ENCODE results near the gene CCDC178. TPM values are rescaled to one million over a fixed set of nuclear protein-coding genes. Genes with fewer than 3 reads are reported as not detected.

The CCDC178 gene
- polyA plus RNA-seq, 1 donor from 2014 or later, result not detected

DNA sequence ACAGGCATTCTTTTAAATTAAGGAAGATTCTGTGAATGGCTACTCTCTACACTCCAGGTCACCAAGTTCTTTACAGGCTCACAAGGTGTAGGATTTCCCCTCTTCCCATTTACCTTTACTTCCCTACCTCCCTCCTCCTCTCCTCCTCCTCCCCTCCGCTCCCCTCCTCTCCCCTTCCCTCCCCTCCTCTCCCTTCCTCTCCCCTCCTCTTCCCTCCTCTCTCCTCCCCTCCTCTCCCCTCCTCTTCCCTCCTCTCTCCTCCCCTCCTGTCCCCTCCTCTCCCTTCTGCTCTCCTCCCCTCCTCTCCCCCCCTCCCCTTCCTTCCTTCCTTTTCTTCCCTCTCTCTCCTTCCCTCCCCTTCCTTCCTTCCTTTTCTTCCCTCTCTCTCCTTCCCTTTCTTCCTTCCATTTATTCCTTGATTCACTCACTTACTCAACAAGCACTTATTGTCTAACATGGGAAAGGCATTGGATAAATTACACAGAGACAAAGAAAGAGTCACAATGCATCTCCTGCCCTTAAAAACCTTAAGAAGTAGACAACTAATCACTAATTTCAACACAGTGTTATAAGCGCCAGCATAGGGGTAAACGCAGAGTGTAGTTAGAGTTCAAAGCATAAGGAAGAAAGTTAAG lies 152.3 kb downstream of the CCDC178 start:
- Histone ChIP-seq H3F3A (ENCODE audit: insufficient read depth, low read length, poor library complexity, severe bottlenecking) (no peaks in the 10 kb centered on the region), H3K36me3 (ENCODE audit: insufficient read depth, low read length) (no peaks in the 10 kb centered on the region), H3K9me2 (ENCODE audit: insufficient read depth, low read length) (no peaks in the 10 kb centered on the region), H3K9me3 (ENCODE audit: low read length) (no peaks in the 10 kb centered on the region), H3K27ac (ENCODE audit: low read length) (no peak overlapping the region), H3K4me3 (ENCODE audit: low read length) (no peak overlapping the region), H3K27me3 (ENCODE audit: insufficient read depth, low read depth, low read length) (no peaks in the 10 kb centered on the region), H4K20me1 (ENCODE audit: insufficient read depth) (no peaks in the 10 kb centered on the region), H3K4me2 (ENCODE audit: low read length) (no peak overlapping the region), H3K9ac (ENCODE audit: low read length) (no peak overlapping the region), H2AFZ (ENCODE audit: low read depth, low read length) (no peak overlapping the region), H3K79me2 (replicated peaks; ENCODE audit: insufficient read depth, low read length) (no peaks in the 10 kb centered on the region)
- TF ChIP-seq, protein P1, sequence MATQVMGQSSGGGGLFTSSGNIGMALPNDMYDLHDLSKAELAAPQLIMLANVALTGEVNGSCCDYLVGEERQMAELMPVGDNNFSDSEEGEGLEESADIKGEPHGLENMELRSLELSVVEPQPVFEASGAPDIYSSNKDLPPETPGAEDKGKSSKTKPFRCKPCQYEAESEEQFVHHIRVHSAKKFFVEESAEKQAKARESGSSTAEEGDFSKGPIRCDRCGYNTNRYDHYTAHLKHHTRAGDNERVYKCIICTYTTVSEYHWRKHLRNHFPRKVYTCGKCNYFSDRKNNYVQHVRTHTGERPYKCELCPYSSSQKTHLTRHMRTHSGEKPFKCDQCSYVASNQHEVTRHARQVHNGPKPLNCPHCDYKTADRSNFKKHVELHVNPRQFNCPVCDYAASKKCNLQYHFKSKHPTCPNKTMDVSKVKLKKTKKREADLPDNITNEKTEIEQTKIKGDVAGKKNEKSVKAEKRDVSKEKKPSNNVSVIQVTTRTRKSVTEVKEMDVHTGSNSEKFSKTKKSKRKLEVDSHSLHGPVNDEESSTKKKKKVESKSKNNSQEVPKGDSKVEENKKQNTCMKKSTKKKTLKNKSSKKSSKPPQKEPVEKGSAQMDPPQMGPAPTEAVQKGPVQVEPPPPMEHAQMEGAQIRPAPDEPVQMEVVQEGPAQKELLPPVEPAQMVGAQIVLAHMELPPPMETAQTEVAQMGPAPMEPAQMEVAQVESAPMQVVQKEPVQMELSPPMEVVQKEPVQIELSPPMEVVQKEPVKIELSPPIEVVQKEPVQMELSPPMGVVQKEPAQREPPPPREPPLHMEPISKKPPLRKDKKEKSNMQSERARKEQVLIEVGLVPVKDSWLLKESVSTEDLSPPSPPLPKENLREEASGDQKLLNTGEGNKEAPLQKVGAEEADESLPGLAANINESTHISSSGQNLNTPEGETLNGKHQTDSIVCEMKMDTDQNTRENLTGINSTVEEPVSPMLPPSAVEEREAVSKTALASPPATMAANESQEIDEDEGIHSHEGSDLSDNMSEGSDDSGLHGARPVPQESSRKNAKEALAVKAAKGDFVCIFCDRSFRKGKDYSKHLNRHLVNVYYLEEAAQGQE (IDR thresholded peaks at IDR 0.05; ENCODE audit: borderline replicate concordance), result no peak
- TF ChIP-seq MXI1 (conservative IDR thresholded peaks at IDR 0.05; ENCODE audit: poor library complexity, severe bottlenecking) (no peak), POLR2AphosphoS5 (IDR thresholded peaks at IDR 0.05) (no peak), EZH2 (IDR thresholded peaks at IDR 0.05; ENCODE audit: borderline replicate concordance, insufficient read depth, low read length, poor library complexity, severe bottlenecking) (no peak), EP300 (conservative IDR thresholded peaks at IDR 0.05; ENCODE audit: poor library complexity, severe bottlenecking) (no peak), TAF1 (IDR thresholded peaks at IDR 0.05; ENCODE audit: low read depth) (no peak), RAD21 (conservative IDR thresholded peaks at IDR 0.05) (no peak), SMC3 (conservative IDR thresholded peaks at IDR 0.05; ENCODE audit: poor library complexity) (no peak)
- TF ChIP-seq, protein P2, sequence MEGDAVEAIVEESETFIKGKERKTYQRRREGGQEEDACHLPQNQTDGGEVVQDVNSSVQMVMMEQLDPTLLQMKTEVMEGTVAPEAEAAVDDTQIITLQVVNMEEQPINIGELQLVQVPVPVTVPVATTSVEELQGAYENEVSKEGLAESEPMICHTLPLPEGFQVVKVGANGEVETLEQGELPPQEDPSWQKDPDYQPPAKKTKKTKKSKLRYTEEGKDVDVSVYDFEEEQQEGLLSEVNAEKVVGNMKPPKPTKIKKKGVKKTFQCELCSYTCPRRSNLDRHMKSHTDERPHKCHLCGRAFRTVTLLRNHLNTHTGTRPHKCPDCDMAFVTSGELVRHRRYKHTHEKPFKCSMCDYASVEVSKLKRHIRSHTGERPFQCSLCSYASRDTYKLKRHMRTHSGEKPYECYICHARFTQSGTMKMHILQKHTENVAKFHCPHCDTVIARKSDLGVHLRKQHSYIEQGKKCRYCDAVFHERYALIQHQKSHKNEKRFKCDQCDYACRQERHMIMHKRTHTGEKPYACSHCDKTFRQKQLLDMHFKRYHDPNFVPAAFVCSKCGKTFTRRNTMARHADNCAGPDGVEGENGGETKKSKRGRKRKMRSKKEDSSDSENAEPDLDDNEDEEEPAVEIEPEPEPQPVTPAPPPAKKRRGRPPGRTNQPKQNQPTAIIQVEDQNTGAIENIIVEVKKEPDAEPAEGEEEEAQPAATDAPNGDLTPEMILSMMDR (IDR thresholded peaks at IDR 0.05; ENCODE audit: poor library complexity, severe bottlenecking), result no peak

DNA sequence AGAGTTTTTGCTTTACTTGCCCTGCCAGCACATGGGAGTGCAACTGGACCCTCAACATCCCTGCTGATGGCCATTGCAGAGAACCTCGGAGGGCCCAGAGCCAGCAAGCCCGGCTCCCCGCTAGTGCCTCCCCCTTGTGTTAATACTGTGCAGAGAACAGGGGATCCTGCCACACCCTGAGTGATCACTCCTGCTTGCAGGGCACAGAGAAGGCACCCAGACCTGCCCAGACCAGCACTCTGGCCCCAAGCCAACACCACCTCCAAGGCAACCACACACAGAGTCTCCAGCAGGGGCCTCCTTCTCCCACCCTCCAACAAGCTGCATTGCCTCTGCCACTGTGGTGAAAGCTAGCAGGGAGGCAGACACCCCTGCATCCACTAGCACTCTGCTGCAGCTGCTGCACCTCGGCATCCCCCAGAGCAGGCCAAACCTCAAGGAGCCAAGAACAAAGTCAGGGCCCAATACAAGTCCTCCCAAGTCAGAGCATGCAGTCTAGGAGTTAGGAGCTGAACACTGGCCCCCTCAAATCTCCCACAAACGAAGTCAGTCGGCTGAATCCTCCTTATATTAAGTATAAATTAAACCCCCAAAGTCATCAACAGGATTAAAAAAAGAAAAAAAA lies 157.7 kb downstream of the CCDC178 start:
- Histone ChIP-seq H3K9me2 (ENCODE audit: insufficient read depth, low read length) (no peaks in the 10 kb centered on the region), H3K4me3 (ENCODE audit: low read length) (no peak overlapping the region), H4K20me1 (ENCODE audit: insufficient read depth) (no peaks in the 10 kb centered on the region), H3K9me3 (ENCODE audit: low read length) (no peaks in the 10 kb centered on the region), H3K27me3 (ENCODE audit: insufficient read depth, low read depth, low read length) (no peaks in the 10 kb centered on the region), H3K36me3 (ENCODE audit: insufficient read depth, low read length) (no peaks in the 10 kb centered on the region), H3K79me2 (replicated peaks; ENCODE audit: insufficient read depth, low read length) (no peaks in the 10 kb centered on the region), H3K27ac (ENCODE audit: low read length) (no peak overlapping the region), H3F3A (ENCODE audit: insufficient read depth, low read length, poor library complexity, severe bottlenecking) (no peaks in the 10 kb centered on the region), H3K4me2 (ENCODE audit: low read length) (no peak overlapping the region), H3K9ac (ENCODE audit: low read length) (no peak overlapping the region), H2AFZ (ENCODE audit: low read depth, low read length) (no peak overlapping the region)
- TF ChIP-seq RAD21 (conservative IDR thresholded peaks at IDR 0.05) (no peak), TAF1 (IDR thresholded peaks at IDR 0.05; ENCODE audit: low read depth) (no peak), SMC3 (conservative IDR thresholded peaks at IDR 0.05; ENCODE audit: poor library complexity) (no peak), POLR2AphosphoS5 (IDR thresholded peaks at IDR 0.05) (no peak), EZH2 (IDR thresholded peaks at IDR 0.05; ENCODE audit: borderline replicate concordance, insufficient read depth, low read length, poor library complexity, severe bottlenecking) (no peak), MXI1 (conservative IDR thresholded peaks at IDR 0.05; ENCODE audit: poor library complexity, severe bottlenecking) (no peak), EP300 (conservative IDR thresholded peaks at IDR 0.05; ENCODE audit: poor library complexity, severe bottlenecking) (no peak)
- TF ChIP-seq, protein P2 (IDR thresholded peaks at IDR 0.05; ENCODE audit: poor library complexity, severe bottlenecking), result no peak
- TF ChIP-seq, protein P1 (IDR thresholded peaks at IDR 0.05; ENCODE audit: borderline replicate concordance), result no peak
